HUDEP-2 (cell line): ENCODE results near the gene SPRTN.

Experiments used
- DNase-seq, 76 experiments: peaks; one replicate each; lab custom pipeline; 2025; ENCODE audit not compliant: unreplicated experiment in 76 of 76; lab: John Stamatoyannopoulos, UW

Gene SPRTN

GRCh38 chr1:231338270-231339128 is at the start of gene SPRTN:
Gene SPRTN, plus strand, starts transcription at chr1:231338293. Its CDS starts 91 bp downstream, at chr1:231338384.
- DNase-seq = peak in 1 of 76 experiments; percentile 27

- DNase-seq = no peak
These were observed 42.2 kb upstream of the SPRTN start for GRCh38 chr1:231295938-231296337.

GRCh38 chr1:231301990-231302389 is 36.1 kb upstream of the SPRTN start:
- no peak for DNase-seq

GRCh38 chr1:231310391-231310934 is 27.6 kb upstream of the SPRTN start:
- DNase-seq = no peak

- DNase-seq = no peak
These were observed 26.2 kb upstream of the SPRTN start for GRCh38 chr1:231311720-231312431.

GRCh38 chr1:231312432-231312788 is 25.7 kb upstream of the SPRTN start:
- no peak for DNase-seq

- DNase-seq = no peak
These were observed 24.4 kb upstream of the SPRTN start for GRCh38 chr1:231313661-231314060.

- DNase-seq = peak in 33 of 76 experiments; percentile 3 to 42 (median 18)
These were observed 22.2 kb upstream of the SPRTN start for GRCh38 chr1:231315887-231316286.

- DNase-seq = no peak
These were observed 20.6 kb upstream of the SPRTN start for GRCh38 chr1:231317306-231318014.

- no peak for DNase-seq
These were observed 20.1 kb upstream of the SPRTN start for GRCh38 chr1:231318015-231318355.

GRCh38 chr1:231318568-231318967 is 19.5 kb upstream of the SPRTN start:
- DNase-seq = no peak

GRCh38 chr1:231319080-231319479 is 19.0 kb upstream of the SPRTN start:
- no peak for DNase-seq

GRCh38 chr1:231322880-231323530 is 15.1 kb upstream of the SPRTN start:
- DNase-seq = no peak

- DNase-seq = no peak
These were observed 13.4 kb upstream of the SPRTN start for GRCh38 chr1:231324660-231325059.

- DNase-seq = no peak
These were observed 11.8 kb upstream of the SPRTN start for GRCh38 chr1:231326248-231326647.

GRCh38 chr1:231327617-231328016 is 10.5 kb upstream of the SPRTN start:
- no peak for DNase-seq

- no peak for DNase-seq
These were observed 8.6 kb upstream of the SPRTN start for GRCh38 chr1:231329483-231329882.

GRCh38 chr1:231332761-231333160 is 5.3 kb upstream of the SPRTN start:
- no peak for DNase-seq

GRCh38 chr1:231334079-231334666 is 3.9 kb upstream of the SPRTN start:
- DNase-seq = no peak

- no peak for DNase-seq
These were observed 3.1 kb upstream of the SPRTN start for GRCh38 chr1:231334952-231335351.
